Lower lobe of right lung (tissue), 2 donors: ENCODE results near the gene SARDH. TPM values are rescaled to one million over a fixed set of nuclear protein-coding genes. Genes with fewer than 3 reads are reported as not detected.
A peak's percentile ranks its signal among the peaks of the same experiment; 100 is the strongest.

Experiments used
- ATAC-seq, 2 donors: fragments of 200-7000 bp; cut with Tn5 transposase; one replicate each; pipeline ENCODE4 v1.9.1; 2020 to 2022; ENCODE audit warnings: mild to moderate bottlenecking in 2 of 2, moderate library complexity in 2 of 2
- DNase-seq: peaks from one replicate; pipeline ENCODE4 v3.0.0-alpha.2; 2020
- H3K27ac ChIP-seq: fragments of 200-600 bp; one replicate; pipeline ENCODE4 v1.8.0; 2022
- H3K27me3 ChIP-seq: fragments of 200-600 bp; one replicate; pipeline ENCODE4 v1.8.0; 2022; ENCODE audit warnings: low read depth
- H3K36me3 ChIP-seq: fragments of 200-600 bp; one replicate; pipeline ENCODE4 v1.8.0; 2022; ENCODE audit warnings: mild to moderate bottlenecking
- H3K4me1 ChIP-seq: fragments of 200-600 bp; one replicate; pipeline ENCODE4 v1.8.0; 2022
- H3K4me3 ChIP-seq: fragments of 200-600 bp; one replicate; pipeline ENCODE4 v1.8.0; 2022; ENCODE audit warnings: mild to moderate bottlenecking
- H3K9me3 ChIP-seq: fragments of 200-600 bp; one replicate; pipeline ENCODE4 v1.8.0; 2022
- intact Hi-C: fragments of 100-400 bp; cut with DNase I; formaldehyde crosslinking; loops from one replicate; pipeline ENCODE4 v1.11.0; 2022
- total RNA-seq: library from RNA; stranded (reverse); fragmentation: NEBNext Ultra II Directional; extraction: Animal tissue kit (Norgen Biotek cat#: 25700); gene quantifications from one replicate; pipeline ENCODE4 v1.2.1, GENCODE V29; 2021
- TF ChIP-seq, protein P1 (sequence below): fragments of 200-600 bp; IDR thresholded peaks from one replicate; pipeline ENCODE4 v1.8.0; 2022; ENCODE audit warnings: antibody characterized with exemption, mild to moderate bottlenecking
- donor health status: DM: no; HTN: yes; CAD: no; lungs with severe emphysema.

Gene SARDH
- total RNA-seq, 1 donor from 2014 or later = 3.4 TPM

DNA sequence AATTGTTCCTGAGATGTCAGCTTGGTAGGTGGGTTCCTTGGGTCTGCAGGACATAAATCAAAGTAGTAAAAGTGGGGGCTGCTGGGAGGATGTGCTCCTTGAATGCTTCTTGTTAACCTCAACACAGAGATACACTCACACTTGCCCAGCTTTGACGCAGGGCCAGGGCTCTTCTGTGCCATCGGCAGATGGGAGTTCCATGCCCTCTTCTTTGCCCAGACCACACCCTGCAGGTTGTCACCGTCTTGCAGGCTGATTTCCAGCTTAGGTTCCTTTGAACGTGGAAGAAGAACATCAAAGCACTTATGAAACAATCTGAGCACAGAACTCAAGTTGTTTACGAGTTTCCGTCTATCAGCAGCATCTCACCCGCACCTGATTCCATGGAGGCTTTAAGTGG lies 91.0 kb downstream of the SARDH start:
- Histone ChIP-seq H3K4me3 (no peak overlapping the region), H3K4me1 (no peaks in the 10 kb centered on the region), H3K9me3 (no peaks in the 10 kb centered on the region), H3K36me3 (no peaks in the 10 kb centered on the region), H3K27me3 (peaks cover 8% of the 10 kb centered on the region), H3K27ac (no peak overlapping the region)
- ATAC-seq (no peak), DNase-seq (no peak)
- TF ChIP-seq, protein P1, sequence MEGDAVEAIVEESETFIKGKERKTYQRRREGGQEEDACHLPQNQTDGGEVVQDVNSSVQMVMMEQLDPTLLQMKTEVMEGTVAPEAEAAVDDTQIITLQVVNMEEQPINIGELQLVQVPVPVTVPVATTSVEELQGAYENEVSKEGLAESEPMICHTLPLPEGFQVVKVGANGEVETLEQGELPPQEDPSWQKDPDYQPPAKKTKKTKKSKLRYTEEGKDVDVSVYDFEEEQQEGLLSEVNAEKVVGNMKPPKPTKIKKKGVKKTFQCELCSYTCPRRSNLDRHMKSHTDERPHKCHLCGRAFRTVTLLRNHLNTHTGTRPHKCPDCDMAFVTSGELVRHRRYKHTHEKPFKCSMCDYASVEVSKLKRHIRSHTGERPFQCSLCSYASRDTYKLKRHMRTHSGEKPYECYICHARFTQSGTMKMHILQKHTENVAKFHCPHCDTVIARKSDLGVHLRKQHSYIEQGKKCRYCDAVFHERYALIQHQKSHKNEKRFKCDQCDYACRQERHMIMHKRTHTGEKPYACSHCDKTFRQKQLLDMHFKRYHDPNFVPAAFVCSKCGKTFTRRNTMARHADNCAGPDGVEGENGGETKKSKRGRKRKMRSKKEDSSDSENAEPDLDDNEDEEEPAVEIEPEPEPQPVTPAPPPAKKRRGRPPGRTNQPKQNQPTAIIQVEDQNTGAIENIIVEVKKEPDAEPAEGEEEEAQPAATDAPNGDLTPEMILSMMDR = no peak
- intact Hi-C loops = no loop called here

DNA sequence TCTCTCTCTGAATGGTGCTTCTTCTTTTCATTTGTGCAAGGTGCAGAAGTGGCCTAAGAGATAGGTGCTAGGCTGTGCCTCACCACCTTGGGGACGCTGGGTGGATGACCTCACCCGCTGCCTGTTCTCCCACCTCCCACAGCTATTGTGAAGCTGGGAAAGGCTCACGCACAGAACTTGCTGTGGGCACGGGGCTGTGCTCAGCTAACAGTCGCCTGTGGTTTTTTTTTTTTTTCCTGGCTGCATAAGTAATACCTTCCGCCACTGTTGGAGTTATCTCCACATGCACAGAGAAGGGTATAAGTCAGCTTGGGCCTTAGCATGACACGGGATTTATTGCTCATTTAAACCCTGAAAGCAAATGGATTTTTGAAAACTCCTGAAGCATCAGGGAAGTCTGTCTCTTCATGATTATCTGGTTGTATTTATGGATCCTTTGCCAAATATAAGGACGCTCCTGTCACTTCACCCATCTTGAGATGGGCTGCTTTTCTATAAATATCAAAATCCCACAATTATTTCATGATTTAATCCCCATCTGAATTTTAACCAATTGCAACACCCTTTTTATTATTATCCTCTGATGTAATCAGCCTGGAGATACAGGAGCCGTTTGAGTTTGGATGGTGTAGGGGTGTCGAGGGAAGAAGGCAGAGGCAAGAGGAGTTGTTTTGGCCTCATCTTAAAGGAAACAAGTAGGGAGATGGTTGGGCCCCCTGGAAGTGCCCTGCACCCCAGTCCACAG lies 93.0 kb downstream of the SARDH start:
- no peaks in the 10 kb centered on the region for H3K9me3 ChIP-seq
- H3K36me3 ChIP-seq = no peaks in the 10 kb centered on the region
- no peak overlapping the region for H3K27ac ChIP-seq
- H3K4me3 ChIP-seq = no peak overlapping the region
- intact Hi-C loops = no loop called here
- H3K4me1 ChIP-seq = no peaks in the 10 kb centered on the region
- TF ChIP-seq, protein P1 = no peak
- no peak for DNase-seq
- no peak for ATAC-seq
- H3K27me3 ChIP-seq = no peaks in the 10 kb centered on the region

DNA sequence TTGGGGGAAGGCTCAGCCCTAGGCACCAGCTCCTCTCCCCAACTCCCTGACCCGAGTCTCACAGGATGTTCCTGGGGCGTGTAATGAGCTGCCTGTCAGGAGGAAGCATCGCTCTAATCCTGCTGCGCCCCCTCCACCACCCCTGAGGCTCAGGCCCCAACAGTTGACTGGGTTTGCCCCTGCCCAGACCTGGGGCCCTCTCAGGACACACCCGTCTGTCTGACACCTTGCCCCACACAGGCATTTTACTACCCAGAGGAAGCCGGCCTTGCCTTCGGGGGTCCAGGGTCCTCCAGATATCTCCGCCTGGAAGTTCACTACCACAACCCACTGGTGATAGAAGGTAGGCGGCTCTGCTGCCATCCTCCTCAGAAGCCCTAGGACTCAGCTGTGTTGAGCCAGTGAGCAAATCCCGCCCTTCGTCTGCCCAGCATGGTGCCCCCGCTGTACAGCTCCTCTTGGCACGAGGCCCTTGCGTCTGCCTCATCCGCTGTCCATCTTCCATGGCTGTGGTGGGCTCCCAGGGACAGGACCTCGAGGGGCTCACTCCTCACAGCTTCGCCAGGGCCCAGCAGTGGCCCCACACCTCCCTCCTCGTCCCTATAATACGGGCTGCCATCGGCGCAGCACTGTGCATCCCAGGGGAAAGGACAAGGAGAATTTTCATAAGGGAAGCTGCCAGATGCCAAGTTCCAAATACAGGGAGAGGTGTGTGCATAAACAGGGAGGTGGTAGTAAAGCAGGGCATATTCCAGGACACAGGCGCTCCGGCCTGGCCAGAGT lies 94.0 kb downstream of the SARDH start:
- no peak overlapping the region for H3K27ac ChIP-seq
- intact Hi-C loops = no loop called here
- TF ChIP-seq, protein P1 = no peak
- ATAC-seq = no peak
- no peaks in the 10 kb centered on the region for H3K27me3 ChIP-seq
- peak; percentile 22 for DNase-seq
- H3K36me3 ChIP-seq = no peaks in the 10 kb centered on the region
- H3K9me3 ChIP-seq = no peaks in the 10 kb centered on the region
- no peak overlapping the region for H3K4me3 ChIP-seq
- no peaks in the 10 kb centered on the region for H3K4me1 ChIP-seq

DNA sequence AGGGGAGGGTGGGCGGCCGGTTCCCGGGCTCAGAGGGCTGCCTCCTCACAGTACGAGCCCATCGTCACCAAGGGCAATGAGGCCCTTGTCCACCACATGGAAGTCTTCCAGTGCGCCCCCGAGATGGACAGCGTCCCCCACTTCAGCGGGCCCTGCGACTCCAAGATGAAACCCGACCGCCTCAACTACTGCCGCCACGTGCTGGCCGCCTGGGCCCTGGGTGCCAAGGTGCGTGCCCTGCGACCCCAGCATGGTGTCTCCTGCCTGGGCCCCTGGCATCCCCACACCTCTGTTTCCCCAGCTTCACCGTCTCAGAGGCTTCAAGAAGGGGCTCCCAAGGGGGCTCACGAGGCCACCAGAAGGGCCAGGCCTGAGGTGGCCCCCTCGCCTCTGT lies 94.8 kb downstream of the SARDH start:
- no peaks in the 10 kb centered on the region for H3K36me3 ChIP-seq
- H3K4me1 ChIP-seq = no peaks in the 10 kb centered on the region

DNA sequence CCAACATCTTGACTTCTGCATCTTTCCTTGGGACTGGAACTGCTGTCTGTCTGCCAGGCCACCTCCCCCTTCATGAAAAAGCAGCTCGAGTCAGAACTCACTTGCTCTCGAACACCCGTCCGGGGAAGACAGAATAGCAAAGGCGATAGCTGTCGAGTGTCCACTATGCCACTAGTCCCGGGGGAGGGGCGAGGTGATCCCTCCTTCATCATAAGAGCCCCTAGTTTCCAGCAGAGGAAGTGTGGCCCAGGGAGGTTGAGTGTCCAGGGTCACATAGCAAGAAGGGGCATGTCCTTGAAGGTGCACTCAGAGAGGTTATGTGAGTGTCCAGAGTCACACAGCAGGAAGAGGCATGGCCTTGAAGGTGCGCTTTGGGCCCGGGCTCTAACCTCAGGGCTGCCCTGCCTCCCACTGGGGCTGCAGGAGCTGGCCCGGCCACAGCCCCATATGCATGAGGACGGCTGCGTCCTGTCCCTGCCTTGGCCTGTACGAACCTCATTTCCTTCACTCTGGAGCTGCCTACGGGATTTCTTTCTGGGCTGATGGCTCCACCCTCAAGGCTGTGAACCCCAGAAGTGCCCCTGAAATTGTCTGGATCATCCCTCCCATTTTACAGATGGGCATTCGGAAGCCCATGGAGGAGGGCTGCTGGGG lies 95.3 kb downstream of the SARDH start:
- DNase-seq = no peak

More for the DNA sequence above, 94.8 kb downstream of the SARDH start:
- TF ChIP-seq, protein P1 = no peak
- Histone ChIP-seq H3K9me3 (no peaks in the 10 kb centered on the region), H3K27me3 (no peaks in the 10 kb centered on the region), H3K4me3 (no peak overlapping the region), H3K27ac (no peak overlapping the region)
- DNase-seq (no peak), ATAC-seq (no peak)
- intact Hi-C loops = no loop called here

More for the DNA sequence above, 95.3 kb downstream of the SARDH start:
- TF ChIP-seq, protein P1 = no peak
- Histone ChIP-seq H3K4me1 (no peaks in the 10 kb centered on the region), H3K36me3 (no peaks in the 10 kb centered on the region), H3K27me3 (no peaks in the 10 kb centered on the region), H3K9me3 (no peaks in the 10 kb centered on the region), H3K27ac (no peak overlapping the region), H3K4me3 (no peak overlapping the region)
- intact Hi-C loops = no loop called here
- ATAC-seq = no peak
